ENCODE results near the gene WNT7B.
"Not testable (repeated sequence)": the region's sequence is repeated elsewhere in the genome, so short reads cannot be mapped to it uniquely, and the experiment has no call there.

WNT7B gene

DNA sequence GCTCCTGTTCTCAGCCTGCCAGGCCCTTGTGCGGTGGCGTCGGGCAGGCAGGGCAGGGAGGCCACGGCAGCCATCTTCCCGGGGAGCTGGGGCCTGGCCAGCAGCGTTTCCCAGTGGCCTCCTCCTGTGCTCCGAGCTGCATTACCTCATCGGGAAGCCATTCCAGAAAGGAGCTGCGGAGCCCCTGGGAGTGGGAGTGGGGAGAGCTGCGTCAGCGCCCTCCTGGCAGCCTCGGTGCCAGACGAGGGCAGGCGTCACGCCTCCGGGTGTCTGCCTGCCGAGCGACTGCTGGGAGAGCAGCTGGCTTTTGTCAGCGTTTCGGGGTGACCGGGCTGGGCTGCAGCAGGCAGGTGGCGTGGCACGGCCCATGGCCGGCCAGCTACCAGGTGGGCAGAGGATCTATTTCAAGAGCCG is 30.9 kb upstream of the WNT7B start:
- peak; percentile 82 for DNase-seq

DNA sequence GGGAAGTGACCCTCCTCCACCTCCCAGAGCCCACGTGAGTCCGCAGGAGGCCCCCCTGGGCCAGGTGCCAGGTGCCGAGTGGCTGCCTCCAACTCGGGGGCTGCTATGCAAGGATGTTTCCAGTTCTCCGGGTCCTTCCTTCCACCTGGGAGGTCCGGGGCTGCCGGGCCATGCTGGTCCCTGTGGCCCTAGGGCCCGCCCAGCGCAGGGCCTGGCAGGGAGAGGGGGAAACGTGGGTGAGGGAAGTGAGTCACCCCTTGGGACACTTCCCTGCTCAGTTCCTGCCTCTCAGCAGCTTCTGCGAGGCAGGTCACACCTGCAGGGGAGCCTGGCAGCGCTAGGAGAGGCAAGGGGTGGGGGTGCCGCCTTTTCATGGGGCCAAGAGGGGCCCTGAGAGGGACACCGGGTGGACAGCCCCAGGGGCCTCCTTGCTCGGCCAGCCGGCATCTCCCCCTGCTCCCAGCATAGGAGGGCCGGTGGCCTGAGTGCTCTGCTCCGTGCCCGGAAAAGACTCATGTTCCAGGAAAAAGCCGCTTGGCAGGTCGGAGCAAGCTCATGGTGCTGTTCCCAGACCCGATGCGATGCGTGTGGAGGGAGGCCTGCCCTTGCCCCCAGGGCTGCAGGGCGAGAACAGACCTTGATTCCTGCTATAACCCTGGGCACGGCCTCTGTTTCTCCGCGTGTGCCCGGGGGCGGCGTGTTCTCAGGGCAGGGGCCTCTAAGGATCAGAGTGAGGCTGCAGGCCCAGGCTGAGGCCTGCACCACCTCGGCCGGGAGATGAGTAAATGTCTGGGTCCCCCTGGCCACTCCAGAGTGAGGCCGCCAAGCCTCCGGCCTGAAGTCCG is 30.3 kb upstream of the WNT7B start:
- DNase-seq, result no peak

DNA sequence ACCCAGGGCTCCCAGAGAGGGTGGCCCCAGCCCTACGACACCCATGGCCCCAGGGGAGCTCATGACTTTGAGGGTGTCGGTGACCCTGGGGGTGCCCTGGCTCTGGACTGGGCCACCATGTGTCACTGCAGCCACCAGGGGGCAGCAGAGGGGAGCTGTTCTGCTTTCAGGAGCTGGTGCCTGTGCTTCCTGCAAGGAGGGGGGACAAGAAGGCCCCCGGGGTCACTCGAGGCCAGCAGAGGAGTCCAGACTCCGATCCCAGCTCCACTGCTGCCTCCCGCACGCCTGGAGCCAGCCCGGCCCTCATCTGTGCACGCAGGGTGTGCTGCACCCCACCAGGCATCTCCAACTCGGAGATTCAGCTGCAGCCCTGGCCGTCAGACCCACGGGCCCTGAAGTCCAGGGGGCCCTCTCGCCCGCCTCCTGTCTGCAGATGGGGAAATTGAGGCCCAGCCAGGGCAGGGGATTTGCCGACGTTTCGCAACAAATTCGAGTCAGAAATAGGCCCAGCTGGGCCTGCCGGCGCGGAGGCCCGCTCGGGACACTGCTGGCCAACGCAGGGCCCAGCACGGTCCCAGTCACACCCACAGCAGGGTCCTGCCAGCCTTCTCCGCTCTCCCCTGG is 29.5 kb upstream of the WNT7B start:
- DNase-seq, result peak; percentile 67

DNA sequence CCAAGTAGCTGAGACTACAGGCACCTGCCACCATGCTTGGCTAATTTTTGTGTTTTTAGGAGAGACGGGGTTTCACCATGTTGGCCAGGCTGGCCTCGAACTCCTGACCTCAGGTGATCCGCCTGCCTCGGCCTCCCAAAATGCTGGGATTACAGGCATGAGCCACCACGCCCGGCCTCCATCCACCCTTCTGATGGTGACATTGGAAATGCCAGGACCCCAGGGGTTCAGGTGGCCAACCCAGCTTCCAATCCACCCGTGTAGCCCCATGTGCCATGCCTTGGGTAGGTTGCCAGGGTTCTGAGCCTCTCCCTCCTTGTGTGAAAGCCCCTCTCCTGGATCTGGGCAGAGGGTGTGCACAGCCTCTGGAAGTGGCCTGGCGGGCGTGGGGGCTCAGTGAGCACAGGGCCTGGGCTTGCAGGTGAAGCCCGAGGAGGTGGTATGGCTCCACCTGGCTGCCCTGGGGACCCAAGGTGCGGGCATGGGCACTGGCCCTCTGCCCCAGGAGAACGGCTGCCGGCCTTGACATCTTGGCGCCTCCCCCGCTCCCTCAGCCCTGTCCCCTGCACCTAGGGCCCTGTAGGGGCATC is 28.2 kb upstream of the WNT7B start:
- not testable (repeated sequence) for DNase-seq

DNA sequence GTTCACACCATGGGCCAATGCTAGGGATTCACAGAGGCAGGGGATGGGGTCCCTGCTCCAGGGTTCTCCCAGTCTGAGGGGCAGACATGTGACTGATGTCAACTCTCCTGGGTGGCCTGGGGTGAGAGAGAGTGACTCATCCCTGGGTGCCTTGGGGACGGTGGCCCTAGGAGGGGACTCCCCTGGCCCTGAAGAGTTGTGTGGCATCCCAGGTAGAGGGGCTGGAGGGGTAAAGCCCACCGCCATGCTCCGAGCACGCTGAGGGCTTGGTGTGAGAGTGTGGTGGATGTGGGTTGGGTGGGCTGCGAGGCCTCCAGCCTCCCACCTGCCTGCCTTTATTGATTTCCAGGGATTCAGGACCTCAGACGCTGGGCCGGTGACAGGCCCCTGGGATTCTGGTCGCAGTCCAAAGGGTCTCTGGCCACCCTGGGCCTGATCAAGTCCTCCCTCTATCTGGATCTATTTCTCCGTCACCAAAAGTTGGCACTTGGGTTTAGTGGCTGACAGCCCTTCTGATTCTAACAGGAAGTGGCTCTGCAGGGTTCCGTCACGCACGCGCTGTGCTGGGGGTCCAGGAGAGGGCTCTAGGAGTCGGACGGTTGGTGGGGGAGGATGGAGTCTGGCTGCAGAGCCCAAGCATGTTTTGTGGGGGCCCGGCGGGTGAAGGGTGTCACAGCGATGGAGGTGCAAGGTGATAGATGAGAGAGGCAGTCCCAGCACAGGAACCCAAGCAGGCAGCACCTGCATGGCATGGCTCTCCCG is 27.3 kb upstream of the WNT7B start:
- DNase-seq, result no peak

DNA sequence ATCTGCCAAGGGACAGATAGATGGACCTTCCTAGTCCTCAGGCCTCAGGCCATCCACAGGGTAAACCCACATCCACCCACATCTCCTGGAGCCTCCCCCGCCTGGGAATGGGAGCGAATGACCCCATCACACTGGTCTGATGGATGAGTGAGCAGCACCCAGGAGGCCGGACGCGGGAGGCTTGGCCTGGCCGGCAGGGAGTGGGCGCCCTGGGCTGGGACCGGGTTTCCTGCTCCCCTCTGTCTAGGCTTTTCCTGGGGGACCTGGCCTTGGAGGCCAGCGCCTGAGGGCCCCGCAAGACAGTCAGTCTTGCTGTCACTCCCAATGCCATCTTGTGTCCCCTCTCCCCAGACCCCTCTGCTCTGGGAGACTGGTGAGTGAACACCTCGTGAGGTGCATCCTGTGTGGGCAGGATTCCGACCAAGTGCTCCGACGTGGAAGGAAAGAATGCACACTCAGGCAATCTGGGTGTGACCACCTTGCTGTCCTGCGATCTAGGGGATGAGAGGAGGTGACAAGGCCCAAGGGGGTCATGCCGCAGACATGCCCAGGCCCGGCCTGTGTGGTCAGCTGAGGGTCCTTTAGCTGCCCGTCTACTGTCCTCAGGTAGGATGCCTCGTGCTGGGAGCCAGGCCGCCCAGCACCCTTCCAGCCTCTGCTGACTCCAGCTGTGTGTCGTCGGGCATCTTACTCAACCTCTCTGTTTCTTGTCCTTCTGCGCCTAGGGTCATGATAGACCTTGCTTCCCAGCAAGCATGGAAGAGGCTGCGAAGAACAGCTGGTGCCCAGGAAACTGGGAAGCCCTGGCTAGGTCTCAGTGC is 26.5 kb upstream of the WNT7B start:
- no peak for DNase-seq

DNA sequence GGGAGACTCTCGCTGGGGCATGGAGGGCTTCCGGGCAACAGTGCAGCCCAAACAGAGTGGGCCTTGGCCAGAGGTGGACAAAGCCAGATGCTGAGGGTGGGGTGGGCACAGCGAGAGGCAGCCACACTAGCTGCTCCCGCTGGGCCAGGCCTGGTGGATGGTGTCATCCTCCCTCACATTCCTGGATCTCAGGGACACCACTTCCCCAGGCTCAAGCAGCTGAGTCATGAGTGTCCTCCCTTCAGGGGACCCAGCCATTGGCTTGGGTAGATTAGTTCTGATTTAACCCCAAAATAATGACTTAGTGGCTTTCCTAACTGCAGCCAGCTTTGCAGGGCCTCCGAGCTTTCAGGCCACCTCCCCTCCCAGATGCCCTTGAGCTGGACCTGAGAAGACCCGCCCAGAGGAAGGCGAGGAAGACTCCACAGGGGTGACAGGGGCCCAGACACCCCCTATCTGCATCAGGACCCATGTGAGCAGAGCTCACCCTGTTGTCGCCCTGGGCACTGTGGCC is 25.9 kb upstream of the WNT7B start:
- DNase-seq, result no peak

DNA sequence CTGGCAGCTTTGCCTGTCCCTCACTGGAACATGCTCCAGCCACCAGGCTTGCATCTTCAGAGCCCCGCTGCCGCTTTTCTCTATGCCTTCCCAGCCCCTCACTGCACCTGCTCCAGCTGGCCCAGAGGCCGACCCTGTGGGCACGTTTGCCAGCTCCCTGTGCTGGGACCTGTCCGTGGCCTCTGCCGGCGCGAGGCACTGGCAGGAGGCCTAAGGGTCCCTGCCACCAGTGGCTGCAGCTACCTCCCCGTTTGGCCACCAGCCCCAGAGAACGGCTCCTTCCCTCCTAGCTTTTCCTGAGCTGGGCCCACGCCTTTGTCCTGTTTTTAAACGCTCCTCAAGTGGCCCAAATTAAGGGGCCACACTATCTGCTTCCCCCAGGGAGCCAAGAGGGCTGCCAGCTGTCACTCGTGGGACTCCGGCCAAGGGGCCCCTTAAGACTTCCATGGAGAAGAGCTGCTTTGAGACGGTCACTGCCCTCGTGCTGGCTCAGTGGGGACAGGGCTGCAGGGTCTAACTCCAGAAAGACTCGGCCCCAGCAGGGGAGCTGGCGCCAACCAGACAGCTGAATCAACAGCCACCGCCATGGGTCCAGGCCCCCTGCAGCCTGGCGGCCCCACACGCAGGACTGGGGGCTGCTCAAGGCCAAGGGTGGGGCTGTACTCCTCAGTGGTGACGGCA is 24.6 kb upstream of the WNT7B start:
- DNase-seq, result peak; percentile 74

DNA sequence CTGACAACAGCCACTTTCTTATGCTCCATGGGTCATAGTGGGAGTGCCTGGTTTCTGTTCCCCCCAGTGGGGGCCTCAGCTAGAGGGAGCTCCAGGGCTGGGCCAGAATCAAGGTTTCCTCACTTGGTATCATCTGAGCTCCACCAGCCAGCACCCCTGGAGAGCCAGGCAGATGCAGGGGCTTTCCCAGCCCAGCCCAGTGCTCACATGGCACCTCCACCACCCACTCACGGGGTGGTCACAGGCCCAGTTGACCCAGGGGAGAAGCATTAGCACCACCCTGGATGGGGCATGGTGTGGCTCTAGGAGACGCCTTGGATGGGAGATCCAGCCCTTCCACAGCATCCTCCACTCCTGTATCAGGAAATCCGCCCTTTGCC is 24.1 kb upstream of the WNT7B start:
- DNase-seq, result no peak

DNA sequence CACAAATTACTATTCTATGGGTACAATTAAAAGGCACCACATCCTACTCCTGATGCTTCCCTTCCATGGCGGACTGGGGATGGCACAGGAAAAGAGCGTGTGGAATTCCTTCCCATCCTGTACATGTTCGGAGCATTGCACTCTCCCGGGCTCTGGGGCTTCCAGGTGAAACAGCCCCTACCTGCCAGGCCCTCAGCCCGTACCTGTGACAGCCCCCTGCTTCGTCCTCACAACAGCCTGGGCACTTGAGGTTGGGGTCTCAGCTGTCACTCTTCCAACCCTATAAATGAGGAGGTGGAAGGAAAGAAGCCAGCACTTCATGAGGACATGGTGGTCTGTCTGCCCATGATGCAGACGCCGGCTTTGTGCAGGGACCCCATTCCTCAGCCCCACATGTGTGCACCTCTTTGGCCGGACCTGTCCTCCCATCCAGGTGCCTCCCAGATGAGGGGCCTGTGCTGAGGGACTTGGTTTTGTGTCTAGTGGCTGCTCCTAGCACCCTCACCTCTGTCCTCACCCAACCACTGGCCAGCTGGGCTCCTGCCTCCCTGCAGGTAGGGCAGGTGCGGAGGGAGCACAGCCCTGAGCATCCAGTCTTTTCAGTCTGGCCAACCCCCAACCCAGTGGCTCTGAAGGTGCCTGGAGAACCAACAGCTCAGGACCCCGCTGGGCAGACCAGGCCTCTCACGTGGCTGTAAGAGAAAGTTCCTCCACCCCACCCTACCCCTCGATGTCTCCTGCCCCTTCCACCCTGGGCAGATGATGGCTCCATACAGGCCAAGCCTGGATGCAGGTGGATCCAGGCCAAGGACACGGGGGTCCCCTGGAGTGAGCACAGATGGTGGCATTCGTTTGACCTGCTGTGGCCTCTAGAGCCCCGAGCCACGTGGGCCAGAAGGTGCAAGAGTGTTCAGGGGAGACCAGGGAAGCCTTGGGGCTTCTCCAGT is 23.4 kb upstream of the WNT7B start:
- DNase-seq, result no peak

DNA sequence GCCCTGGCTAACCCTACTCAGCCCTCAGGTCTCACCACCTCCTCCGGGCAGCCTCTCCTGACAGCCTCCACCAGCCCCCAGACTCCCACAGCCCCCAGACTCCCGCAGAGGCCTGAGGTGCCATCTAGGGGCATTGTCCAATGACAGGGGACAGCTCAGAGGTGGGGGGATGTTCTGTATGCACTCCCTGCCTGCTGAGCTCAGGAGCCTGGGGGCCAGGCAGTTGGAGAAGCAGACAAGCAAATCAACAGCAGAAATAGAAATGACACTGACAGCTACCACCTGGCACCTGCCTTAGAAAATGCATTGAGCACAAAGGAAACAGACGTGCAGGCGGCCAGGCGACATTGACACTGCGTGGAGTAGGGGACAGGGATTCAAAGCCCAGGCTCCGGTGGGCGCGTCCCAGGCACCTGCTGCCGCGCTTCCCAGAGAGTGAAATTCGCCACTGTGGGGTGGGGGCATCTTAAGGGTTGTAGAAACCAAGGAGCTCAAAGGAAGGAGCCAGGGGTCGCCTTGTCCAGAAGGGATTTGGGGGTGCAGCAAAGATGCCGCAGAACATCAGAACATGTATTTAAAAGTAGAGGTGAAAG is 22.5 kb upstream of the WNT7B start:
- no peak for DNase-seq

DNA sequence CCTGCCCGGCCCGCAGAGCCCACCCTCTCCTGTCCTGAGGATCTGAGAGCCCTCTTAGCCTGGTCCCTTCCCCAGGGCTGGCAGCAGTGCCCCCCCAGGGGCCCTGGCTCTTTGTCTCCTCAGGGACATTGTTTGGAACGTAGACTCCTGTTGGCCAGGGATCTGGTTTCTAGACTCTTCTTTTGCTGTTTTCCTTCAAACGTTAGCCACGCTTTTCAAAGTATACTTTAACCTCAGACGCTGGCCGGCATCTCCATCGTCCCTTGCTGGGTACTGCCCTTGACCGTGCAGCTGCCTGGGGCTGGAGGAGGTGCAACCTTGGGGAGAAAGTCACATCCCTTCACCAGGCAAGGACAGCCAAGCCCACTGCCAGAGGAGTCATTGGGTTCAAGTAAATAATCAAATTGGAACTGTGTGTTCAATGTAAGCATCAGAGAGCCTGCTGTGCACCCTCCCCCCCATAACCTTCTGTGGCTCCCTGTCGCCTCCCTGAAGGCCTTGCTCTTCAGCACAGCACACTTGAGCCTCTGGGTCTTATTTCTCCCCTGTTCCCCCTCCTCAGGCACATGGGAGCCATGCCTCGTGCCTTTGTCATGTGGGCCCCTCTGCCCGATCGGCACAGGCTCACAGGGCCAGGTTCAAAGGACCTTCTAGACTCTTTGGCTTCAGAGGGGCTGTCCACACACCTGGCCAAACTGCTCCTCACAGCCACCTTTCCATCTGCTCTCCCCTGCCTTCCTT is 21.8 kb upstream of the WNT7B start:
- no peak for DNase-seq

DNA sequence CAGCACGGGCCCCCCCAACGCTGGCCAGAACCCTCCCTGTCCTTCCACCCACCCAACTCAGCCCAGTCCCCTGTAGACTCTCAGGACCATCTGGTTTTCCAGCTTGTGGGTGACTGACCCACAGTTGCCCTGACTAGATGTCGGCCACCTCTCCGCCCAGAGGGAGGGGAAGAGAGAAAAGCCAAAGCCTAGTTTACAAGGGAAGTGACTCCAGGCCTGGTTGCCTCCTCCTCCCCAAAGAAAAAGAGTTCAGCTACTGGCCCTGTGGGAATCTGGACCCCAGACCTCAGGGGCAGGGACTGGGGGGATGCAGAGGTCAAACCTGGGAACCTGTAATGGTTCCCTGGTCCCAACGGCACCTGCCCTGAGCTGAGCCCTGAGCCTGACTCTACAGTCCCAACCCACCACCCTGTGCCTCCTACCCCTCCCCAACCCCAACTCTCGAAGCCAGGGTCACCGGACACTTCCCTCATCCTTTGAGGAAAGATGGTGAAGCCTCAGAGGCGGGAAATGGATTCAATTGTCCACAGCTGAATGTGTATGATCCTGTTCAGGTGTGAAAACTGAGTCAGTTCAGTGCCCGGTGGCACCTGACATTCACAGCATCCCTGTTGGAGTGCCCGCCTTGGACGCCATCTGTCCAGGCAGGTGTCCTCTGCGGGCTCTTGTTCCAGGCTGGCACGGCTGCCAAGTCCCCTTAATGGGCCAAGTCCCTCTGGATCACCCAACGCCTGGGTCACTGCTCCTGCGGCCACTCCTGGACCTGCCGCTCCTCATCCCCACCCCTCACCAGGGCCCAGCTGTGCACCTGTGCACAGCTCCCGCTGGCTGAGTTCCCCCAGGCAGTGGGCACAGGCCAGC is 21.0 kb upstream of the WNT7B start:
- DNase-seq, result no peak

DNA sequence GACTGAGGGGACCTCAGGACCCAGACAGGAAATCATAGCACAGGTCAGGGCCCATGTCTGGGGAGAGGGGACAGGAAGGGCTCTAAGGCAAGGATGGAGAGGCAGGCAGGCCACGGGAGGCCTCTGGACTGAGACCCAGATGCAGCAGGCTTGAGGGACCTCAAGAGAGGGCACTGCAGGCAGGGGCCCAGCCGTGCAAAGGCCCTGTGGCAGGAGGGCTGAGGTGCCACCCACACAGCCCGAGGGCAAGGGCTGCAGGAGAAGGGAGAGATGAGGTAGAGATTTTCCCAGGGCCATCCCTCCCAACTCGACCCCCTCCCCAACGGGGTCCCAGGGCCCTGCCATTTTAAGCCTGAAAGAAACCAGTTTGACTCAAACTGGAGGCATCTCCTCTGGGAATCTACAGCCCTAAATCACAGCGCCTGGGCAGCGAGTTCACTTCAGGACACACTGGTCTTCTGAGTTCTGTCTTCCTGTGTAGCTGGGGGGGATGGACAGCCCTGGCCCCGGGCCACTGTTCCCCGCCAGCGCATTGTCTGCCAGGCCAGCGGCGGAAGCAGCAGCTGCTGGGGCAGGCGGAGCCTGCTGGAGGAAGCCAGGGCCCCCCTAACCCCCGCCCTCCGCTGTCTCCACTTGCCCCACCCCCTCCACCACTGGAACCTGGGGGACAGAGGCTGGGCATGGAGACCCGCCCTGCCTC is 20.3 kb upstream of the WNT7B start:
- no peak for DNase-seq

DNA sequence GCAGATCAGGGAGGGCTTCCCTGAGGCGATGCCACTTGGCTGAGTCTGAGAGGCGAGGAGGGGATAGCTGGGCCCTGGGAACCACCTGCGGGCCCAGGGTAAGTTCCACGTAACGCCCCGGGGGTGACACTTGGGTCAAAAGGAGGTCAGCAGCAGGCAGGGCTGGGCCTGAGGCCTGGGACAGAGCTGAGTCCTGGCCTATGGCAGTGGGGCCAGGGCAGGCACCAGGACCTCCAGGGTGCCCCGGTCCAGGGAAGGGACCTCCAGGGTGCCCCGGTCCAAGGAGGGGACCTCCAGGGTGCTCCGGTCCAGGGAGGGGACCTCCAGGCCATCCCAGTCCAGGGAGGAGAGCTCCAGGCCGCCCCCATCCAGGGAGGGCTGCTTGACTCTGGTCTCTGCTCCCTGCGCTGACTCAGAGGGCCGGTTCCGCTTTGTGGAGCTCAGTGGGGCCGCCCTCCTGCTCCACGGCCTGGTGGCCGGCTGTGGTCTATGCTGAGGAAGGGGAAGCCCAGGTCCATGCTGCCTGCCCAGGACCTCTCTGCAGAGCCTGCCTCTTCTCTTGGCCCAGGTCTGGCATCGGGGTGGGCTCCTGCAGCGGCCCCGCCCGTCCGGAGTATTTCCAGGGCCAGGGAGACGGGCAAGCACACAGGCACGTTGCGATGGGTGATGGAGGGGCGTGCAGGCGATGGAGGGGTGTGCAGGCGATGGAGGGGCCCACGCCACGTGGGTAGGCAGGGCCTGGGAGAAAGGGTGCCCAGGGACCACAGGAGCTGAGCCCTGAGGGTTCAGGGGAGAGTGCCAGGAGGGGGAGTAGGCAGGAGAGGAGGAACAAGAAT is 19.5 kb upstream of the WNT7B start:
- no peak for DNase-seq

DNA sequence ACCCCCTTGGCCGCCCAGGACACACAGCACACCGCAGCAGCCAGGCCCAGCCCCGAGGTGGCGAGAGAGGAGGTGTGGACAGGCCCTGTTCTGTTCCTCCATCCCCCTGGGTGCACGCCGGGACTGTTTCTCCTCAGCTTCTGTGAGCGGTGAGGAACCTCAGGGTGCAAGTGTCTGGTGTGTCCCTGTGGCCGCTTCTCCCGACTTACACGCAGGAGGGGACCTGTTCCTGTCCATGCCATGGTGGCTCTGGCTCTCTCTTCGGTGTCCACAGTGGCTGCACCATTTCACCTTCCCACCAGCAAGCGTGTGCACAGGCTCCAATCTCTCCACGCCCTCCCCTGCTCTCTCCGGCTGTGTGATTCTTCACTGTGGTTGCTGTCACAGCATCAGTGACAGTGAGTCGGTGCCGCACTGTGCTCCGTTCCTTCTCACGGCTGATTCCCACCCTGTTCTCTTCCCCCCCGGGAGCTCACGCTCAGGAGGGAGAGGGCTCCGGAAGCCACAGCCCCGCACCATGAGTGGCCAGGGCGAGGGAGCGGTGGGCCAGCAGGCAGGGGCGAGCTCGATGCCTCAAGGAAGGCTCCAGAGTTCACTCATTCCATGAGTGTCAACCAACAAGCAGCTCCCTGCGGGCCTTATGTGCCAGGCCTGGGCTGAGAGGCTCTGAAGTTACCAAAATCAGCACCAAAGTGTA is 18.6 kb upstream of the WNT7B start:
- DNase-seq, result no peak
